Vagina (tissue), 2 donors: ENCODE results near the gene XYLB.

ENCODE experiments used
- CTCF ChIP-seq, 3 experiments: fragments of 450-650 bp in 2 of 3; fragments of 200-600 bp in 1 of 3; sonication (generic) in 1 of 3; IDR thresholded peaks; one replicate each; pipeline ENCODE4 v1.5.1; 2017 to 2019; ENCODE audit warnings: antibody characterized with exemption in 3 of 3, mild to moderate bottlenecking in 2 of 3, moderate library complexity in 2 of 3
- POLR2A ChIP-seq, 2 donors: fragments of 450-650 bp; IDR thresholded peaks; one replicate each; pipeline ENCODE4 v1.6.1; 2017; ENCODE audit warnings: antibody characterized with exemption in 2 of 2, mild to moderate bottlenecking in 2 of 2, moderate library complexity in 2 of 2
- POLR2AphosphoS5 ChIP-seq, 2 donors: sonication (generic); formaldehyde crosslinking; IDR thresholded peaks; one replicate each; pipeline ENCODE4 v1.9.0; 2017; ENCODE audit warnings: antibody characterized with exemption in 2 of 2, mild to moderate bottlenecking in 2 of 2, low read depth in 1 of 2; ENCODE audit not compliant: insufficient read depth in 1 of 2

DNA sequence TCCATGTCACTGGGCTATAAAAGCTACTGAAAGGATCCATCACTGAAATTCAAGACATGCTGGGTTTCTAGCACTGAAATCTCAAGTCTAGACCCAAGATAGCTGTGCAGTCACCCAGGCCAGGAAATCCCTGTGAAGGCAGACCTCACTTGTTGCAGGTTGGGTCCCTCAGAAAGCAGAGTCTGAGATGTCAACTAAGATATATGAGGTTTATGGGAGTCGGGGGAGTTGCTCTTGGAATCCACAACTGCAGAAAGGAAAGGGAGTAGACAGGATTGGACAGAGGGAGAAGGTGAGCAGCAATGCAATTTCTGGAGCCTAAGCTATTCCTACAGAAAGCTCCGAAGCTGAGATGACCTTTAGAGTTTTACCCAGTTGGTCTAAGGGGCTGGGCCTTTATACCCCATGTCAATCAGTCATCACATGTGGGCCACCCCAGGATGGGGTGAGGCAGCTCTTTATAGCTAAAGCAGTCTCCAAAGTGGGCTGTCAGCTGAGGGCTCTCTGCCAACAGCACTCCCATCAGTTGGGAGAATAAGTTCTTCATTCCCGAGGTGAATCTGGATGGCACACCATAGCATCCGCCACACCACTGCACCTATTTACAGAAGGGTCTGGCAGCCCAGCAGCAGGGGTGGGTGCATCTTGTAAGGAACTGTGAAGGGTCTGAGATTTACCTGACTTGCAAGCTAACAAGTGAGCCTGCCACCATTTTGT, 54.8 kb downstream of the XYLB start:
- TF ChIP-seq POLR2A (IDR thresholded peaks at IDR 0.05) (no peak), CTCF (IDR thresholded peaks at IDR 0.05) (no peak), POLR2AphosphoS5 (IDR thresholded peaks at IDR 0.05; ENCODE audit: insufficient read depth in 1 of 2, low read depth in 1 of 2) (no peak)
